GM19452 (cell line): ENCODE results near the gene ABCA13.

ENCODE experiments used
- ATAC-seq: cut with Tn5 transposase; IDR thresholded peaks from one replicate; pipeline ENCODE4 v1.9.1; 2021; ENCODE audit not compliant: unreplicated experiment

ABCA13 gene

DNA sequence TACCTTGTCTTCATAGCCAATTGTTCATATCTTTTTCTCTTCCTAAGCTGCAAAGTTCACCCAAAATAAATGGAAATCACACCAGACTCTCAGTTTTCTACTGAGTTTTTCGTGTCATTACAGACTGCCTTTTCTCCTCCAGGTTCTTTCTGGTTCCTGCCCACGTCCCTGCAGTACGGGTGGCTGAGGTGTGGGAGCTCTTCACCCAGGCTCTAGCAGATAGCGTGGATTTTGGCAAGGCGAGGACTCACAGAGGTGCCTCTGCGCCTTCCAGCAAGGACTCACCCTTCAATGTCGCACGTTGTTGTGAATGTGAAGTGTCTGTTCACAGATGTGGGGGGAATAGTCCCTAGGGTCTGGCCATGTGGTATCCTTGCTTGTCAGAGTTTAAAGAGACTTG lies 71.6 kb downstream of the ABCA13 start:
- no peak for ATAC-seq

DNA sequence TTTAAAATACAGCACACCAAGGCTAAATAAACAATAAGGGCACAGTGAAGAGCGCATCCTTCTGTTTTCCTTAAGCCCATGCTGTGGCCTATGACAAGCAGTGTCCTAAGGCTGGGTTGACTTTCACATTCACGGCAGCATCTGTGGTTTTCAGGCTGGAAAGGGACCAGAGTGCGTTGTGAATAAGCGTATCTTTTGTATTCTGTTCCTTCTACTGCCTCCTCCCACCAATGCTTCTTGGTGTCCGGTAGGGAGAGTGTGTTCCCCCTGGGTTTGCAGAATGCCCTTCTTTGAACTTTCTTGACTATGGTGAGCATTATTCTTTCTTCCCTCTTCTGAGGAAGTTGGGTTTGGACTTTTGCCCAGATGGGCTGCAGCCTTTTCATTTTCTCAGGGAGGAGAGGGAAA lies 73.6 kb downstream of the ABCA13 start:
- ATAC-seq: no peak

DNA sequence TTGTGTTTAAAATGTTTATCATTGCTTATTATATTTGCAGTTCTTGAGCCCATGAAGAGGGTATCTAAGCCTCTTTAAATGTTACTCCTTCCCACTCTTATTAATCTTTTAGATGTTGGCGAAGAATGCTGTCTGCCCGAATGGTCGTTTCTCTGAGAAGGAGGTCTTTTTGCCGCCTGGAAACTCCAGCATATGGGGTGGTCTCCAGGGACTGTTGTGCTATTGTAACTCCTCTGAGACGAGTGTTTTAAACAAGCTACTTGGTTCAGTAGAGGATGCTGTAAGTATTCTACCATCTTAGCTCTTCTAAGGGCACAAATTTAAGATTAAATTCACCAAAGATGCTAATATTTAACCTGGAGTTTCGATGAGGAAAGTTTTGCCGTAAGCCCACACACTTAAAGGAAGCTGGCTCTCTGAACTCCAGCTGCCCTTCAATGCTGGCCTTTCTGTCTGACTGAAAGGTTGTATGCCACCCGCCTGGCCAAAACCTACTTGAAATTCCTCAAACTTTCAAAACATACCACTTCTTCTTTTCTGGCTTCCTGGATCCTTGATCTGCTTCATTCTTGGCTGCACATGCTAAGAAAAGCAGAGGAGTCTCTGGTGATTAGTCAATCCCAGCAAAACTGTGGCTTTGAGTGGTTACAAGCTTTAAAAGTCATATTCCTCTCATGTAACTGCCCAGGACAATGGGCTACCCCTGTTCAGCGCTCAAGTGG lies 74.7 kb downstream of the ABCA13 start:
- peak; percentile 82 for ATAC-seq

DNA sequence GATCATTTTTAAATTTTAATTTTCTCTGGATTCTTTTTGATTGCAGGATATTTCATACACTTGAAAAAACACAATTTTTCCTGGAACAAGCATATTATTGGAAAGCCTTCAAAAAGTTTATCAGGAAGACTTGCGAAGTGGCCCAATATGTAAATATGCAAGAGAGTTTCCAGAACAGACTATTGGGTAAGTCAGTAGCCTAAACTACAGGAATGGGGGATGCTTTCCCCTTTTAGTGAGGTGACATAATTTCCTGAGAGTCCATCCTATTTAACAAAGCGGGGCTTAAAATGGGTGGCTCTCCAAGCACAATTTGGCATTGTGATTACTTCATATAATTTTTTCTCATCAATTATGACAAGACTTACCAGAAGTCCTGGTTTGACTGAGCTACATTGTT lies 77.9 kb downstream of the ABCA13 start:
- ATAC-seq: no peak

DNA sequence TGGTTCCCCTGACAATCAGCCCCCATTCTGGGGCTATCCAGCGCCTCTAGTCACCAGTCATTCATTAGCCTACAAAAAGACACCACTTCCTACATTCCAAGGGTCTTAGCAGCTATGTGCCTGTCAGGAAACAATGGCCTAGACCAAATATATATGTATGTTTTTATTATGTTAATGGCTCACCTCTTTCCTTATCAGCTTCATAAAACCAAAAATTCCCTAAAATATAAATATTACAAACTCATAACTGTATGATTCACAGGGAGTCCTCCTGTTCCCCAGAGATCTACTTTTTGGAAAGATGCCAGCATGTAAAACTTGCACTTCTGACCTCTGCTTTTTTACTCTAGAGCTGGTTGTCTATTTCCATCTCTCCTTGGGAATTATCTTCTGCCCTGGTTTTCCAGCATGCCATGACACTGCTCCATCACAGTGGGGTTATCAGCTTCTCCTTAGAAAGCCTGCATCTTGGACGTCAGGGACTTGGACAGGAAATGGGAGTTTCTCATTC lies 79.2 kb downstream of the ABCA13 start:
- no peak for ATAC-seq

DNA sequence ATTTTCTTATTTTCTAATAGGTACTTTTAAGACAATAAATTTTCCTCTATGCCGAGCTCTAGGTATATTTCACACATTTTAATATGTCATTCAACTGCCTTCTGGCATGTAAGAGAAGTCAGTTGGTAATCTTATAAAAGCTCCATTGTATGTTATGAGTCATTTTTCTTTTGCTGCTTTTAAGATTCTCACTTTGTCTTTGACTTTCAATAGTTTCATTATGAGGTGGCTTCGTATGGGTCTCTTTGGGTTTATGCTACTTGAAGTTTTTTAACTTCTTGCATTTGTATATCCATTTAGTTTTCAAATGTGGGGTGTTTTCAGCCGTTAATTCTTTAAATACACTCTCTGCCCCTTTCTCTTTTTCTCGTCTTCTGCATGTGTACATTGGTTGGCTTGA lies 80.5 kb downstream of the ABCA13 start:
- peak; percentile 90 for ATAC-seq

DNA sequence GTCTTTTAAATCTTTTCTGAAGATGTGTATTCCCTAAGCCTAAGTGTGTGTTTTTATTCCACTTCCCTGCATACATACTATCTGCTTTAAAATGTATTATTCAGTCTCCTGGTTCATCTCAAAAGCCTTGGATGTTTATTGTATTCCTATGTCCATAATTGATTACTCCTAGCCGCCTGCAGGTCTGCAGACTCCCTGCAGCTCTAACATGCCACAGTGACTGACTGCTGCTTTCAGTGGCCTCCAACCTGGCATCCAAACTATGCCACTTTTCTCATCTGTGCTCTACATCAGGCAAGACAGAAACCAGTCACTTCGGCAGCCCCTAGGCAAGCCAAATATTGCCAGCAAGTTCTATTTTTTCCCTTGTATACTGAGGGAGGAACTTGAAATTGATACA lies 81.7 kb downstream of the ABCA13 start:
- ATAC-seq: no peak

DNA sequence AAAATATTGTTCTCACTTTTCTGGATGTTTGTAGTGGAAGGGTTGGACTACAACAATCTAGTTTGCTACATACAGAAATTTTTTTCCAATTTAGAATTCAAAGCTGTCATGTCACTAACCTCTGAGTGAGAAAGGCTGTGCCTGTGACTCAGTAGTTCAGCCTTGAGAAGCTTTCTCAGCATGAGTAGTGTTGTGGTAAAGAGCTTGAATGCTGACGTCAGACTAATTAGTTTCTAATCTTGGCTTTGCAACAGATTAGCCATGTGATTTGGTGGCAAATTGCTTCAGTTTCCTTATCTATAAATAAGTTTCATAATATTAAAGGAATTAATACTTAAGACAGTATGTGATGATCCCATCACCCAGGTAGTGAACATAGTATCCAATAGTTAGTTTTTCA lies 83.8 kb downstream of the ABCA13 start:
- peak; percentile 52 for ATAC-seq

DNA sequence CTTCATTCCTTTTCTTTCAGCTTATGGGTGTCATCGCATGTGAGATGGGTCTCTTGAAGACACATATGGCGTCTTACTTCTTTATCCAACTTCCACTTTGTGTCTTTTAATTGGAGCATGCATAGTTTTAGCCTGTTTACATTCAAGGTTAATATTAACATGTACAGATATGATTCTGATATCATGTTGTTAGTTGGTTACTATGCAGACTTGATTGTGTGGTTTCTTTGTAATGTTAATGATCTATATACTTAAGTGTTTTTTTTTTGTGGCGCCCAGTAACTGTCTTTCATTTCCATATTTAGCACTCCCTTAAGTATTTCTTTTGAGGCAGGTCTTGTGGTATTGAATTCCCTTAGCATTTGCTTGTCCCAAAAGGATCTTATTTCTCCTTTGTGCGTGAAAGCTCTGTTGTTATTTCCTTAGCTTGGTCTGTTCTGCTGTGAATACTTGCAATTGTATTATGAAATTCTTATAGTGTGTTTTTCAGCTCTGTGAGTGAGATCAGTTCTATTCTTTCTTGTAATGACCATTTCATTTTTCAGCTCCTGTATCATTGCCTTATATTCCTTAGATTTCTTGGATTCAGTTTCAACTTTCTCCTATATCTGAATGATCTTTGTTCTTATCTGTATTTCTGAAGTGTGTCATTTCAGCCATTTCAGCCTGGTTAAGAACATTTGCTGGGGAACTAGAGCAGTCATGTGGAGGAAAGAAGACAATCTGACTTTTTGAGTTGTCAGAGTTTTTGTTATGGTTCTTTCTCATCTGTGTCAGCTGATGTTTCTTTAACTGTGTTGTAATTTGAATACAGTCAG lies 88.4 kb downstream of the ABCA13 start:
- no peak for ATAC-seq

DNA sequence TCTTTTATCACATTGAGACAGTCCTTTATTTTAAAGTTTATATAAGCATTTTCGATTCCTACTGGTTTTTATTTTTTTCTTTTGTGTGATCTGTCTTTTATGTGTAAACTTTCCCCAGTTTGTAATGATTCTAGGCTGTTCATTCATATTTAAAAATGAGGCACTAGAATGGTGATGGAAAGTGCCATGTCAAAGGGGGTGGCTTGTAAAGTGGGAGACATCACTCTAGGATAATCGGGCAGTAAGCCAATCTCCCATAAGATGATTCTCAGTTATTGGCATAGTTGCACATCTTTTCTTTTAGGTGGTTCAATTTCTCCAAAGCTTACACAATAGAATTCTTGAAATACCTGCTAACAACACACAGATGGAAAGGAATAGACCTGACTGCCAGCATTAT lies 90.4 kb downstream of the ABCA13 start:
- no peak for ATAC-seq

DNA sequence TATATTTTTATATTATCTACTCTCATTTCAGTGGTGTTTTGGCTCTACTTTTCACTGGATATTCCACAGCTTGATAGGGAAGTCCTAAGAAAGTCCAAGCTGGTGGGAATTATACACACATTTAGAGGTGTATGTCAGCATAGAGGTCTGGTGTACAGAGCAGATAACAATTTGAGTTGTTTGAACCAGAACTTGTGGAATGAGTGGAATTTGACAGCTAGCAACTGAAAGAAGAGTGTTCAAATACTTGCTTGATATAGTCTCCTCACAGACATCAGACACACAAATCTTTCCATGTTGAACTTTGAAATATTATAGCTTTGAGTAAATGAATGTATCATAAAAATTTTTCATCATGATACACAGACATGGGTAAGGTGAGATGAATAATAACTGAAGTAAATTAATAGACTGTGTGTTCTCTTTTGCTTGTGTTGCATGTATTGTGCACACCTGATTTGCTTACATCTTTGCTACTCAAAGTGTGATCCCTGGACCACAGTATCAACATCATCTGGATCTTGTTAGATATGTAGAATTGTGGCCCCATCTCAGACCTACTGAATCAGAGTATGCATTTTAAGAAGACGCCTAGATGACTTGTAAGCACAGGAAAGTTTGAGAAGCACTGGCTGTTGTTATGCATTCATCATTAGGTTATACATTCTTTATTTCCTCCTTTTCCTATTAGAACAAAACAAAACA lies 91.5 kb downstream of the ABCA13 start:
- ATAC-seq: no peak

DNA sequence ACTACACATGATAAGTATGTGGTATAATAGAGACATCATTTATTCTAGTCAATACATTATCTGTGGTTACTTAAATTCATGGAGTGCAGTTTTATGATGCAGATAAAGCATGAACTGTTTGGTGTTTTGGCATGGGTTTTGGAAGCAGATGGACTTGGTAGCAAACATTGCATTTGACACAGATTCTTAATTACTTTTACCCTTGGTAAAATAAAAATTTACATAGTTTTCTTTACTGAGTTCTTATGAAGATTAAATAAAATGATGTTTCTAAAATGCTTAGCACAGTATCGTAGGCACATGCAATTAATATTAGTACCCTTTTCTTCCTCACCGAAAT lies 92.0 kb downstream of the ABCA13 start:
- no peak for ATAC-seq

DNA sequence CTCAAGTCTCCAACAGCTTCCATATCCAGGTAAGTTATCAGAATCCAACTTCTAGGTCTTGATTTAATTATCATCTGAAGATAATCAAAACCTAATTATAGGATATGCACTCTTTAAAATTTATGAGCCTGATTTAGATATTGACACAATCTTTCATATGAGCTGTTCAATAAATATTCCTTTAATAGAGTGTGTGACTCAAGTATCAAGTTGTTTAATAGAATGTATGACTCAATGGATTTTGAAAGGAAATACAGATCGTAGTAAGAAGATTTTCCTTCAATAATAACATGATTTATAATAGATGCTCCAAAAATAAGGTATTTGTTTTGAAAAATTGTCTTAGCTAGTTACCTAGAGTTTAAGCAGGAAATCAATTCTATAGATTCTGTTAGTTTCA lies 97.8 kb downstream of the ABCA13 start:
- no peak for ATAC-seq

DNA sequence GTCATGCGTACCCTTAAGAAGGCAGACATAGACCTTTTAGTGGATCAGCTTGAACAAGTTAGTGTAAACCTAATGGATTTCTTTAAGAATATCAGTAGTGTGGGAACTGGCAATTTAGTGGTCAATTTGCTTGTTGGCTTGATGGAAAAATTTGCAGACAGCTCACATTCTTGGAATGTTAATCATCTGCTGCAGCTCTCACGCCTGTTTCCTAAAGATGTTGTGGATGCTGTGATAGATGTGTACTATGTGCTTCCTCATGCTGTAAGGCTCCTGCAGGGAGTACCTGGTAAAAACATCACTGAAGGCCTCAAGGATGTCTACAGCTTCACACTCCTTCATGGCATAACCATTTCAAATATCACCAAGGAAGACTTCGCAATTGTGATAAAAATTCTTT lies 103.4 kb downstream of the ABCA13 start:
- no peak for ATAC-seq

DNA sequence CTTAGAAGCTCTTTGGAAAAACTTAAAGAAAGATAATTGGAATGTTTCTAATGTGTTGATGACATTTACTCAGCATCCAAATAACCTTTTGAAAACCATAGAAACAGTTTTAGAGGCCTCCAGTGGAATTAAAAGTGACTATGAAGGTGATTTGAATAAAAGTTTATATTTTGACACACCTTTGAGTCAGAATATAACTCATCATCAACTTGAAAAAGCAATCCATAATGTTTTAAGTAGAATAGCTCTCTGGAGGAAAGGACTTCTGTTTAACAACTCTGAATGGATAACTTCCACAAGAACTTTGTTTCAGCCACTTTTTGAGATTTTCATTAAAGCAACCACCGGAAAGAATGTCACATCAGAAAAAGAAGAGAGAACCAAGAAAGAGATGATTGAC lies 108.2 kb downstream of the ABCA13 start:
- ATAC-seq: no peak

DNA sequence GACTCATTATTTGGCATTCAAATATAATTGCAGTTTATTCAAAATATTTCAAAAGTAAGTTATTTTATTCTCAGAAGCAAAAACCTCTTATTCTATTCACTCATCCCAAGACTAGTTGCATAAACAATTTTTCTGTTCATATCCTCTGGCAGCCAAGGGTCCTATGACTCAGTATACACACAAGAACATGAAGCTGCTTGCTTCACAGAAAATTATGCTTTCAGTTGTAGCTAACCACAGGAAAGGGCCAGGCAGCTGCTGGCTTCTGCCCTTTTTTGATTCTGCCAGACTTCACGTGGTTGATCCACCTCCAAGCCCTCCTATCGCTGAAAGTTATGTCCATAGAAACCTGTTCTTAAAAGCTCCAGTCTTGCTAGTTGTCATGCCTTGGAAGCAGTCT lies 108.8 kb downstream of the ABCA13 start:
- ATAC-seq: no peak

DNA sequence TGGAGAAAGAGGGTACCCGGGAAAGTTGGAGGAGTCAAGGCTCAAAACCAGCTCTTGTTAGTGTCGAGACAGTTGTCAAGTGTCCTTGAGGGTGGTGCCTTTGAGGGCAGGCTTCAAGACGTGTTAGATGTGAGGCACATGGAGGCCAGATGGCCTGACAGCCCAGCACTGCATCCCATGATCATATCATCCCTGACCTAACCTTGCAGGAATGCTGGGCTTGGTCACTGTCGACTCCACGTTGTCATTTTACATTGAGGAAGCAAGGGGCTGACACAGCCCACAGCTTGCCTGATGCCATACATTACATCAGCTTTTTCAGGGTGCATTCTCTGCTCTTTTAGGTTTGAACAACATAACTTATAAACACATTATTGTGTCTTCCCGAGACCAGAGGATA lies 114.1 kb downstream of the ABCA13 start:
- ATAC-seq: no peak

DNA sequence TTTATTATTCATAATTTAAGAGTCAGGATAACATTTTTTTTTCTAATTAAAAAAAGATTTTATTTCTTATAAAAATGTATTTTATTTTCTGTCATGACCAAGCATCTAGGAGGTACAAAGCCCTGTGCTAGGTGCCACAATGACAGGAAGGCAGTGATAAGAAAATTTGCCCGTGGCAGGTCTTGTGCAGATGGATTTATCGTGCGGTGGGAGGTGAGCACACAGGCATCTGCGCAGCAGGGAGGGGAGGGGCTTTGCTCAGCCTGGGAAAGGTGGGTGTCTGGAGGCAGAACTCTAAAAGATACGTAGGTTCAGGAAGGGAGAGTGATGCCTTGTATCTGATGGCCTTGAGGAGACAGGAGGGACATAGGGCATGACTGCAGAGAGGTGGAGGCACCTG lies 115.6 kb downstream of the ABCA13 start:
- ATAC-seq: no peak

DNA sequence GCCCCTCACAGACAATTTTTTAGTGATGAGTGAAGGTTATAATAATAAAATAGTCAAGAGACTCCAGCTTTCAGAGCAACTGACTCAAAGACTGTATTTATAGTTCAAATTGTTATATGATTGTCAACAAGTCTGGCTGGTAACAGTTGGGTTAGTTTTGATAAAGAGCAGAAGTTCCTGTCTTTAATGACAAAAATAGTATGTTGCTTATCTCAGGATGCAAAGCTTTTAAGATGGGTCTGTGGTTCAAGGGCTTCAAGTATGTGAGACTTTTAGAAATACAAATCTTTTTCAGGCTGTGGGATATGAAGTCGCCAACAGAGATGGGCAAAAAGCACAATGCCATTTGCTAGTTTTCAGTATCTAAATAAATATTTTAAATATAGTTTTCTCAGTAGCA lies 118.4 kb downstream of the ABCA13 start:
- no peak for ATAC-seq

DNA sequence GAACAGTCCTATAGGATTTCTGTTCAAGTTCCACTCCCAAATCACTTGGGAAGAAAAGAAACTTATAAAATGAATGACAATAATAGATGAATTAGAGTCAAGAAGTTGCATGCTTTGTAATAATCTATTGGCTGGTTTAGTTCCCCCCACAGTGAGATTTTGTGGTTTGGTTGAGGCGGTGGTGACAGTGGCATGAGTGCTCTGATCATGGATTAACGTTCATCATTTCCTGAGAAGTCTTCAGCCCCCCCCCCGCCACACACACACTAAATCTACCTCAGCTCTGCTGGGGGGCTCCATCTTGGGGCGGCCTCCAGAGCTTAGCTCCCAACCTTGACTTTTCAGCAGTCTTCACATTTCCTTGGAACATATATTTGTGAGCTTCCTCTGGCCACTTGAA lies 121.7 kb downstream of the ABCA13 start:
- no peak for ATAC-seq

DNA sequence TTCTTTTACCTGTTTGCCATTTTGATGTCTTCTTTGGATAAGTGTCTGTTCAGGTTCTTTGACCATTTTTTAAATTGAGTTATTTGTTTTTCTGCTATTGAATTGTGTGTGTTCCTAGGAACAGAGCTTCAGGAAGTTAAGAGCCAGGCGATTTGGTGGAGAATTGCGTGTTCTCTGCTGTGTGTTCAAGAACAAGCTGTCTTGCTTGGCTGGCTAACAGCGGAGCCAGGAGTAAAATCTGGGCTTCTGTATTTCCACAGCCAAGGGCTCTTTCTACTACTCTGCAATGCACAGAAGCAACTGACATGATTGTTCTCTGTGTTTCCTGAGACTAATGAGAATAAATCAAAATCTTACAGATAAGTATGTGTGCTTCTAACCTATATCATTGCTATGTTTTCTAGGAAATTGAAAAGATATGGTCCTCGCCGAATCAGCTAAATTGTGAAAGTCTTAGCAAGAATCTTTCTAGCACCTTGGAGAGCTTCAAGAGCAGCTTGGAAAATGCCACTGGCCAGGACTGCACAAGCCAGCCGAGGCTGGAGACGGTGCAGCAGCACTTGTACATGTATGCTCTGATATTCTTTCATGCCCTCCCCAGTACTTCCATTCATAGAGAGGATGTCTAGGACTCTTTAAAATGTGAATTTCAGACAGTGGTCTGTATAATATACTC lies 124.2 kb downstream of the ABCA13 start:
- ATAC-seq: no peak
